GM12878 (cell line): Measurements from ENCODE around the gene SLCO1C1. TPM values are rescaled to one million over a fixed set of nuclear protein-coding genes. Genes with fewer than 3 reads are reported as not detected.

Experiments used
- ATAC-seq: fragments of 200-7000 bp; cut with Tn5 transposase; 3 replicates; pipeline ENCODE4 v1.9.1; 2020; ENCODE audit warnings: mild to moderate bottlenecking, moderate library complexity
- BruUV-seq: library from RNA; stranded (reverse); fragments of 400-500 nt; replicated peaks from 2 replicates; lab custom pipeline; 2021; lab: Mats Ljungman, UMichigan
- CTCF ChIA-PET: fragments of 300-600 bp; sonication (Branson Sonifier 250); formaldehyde crosslinking; extraction: SDS; loops from one replicate; lab custom pipeline; 2021; ENCODE audit warnings: inconsistent platforms; lab: Yijun Ruan, JAX
- POLR2A ChIA-PET: fragments of 350-600 bp; formaldehyde crosslinking; extraction: SDS; loops from one replicate; lab custom pipeline; 2021; ENCODE audit warnings: inconsistent platforms; lab: Charles Lee
- RAD21 ChIA-PET: fragments of 300-600 bp; sonication (Branson Sonifier 250); formaldehyde crosslinking; loops from one replicate; lab custom pipeline; 2023; ENCODE audit warnings: antibody characterized with exemption; ENCODE audit not compliant: unreplicated experiment; lab: Charles Lee
- SMC1A ChIA-PET: fragments of 300-600 bp; sonication (Branson Sonifier 250); formaldehyde crosslinking; loops from one replicate; lab custom pipeline; 2023; ENCODE audit not compliant: unreplicated experiment, uncharacterized antibody; lab: Charles Lee
- DNase-seq: peaks from one replicate; pipeline ENCODE4 v3.0.0-alpha.2; 2011; ENCODE audit warnings: low read depth, low spot score
- FAIRE-seq: peaks from 3 replicates; lab custom pipeline; 2011; peaks lifted over from hg19 to GRCh38; lab: Jason Lieb, UNC
- H2AFZ ChIP-seq: 2 replicates; pipeline ENCODE4 v1.6.0; 2011; ENCODE audit warnings: low read depth, low read length, control low read depth; ENCODE audit not compliant: control insufficient read depth
- H3K27ac ChIP-seq: 2 replicates; pipeline ENCODE4 v1.5.1; 2011; ENCODE audit warnings: control low read depth; ENCODE audit not compliant: control insufficient read depth, insufficient read depth
- H3K27me3 ChIP-seq, 2 experiments: replicated peaks in 1 of 2; 2 replicates each; pipeline versions ENCODE4 v1.6.0 to v1.6.1; 2011; ENCODE audit warnings: low read length in 1 of 2; ENCODE audit not compliant: control insufficient read depth in 2 of 2, insufficient read depth in 2 of 2
- H3K36me3 ChIP-seq, 2 experiments: 2 replicates each; pipeline ENCODE4 v1.5.1; 2011; ENCODE audit warnings: low read length in 1 of 2; ENCODE audit not compliant: control insufficient read depth in 2 of 2, insufficient read depth in 2 of 2
- H3K4me1 ChIP-seq: 2 replicates; pipeline ENCODE4 v1.6.1; 2011; ENCODE audit warnings: mild to moderate bottlenecking, low read length, moderate library complexity, mixed read lengths; ENCODE audit not compliant: control insufficient read depth, insufficient read depth
- H3K4me2 ChIP-seq: 2 replicates; pipeline ENCODE4 v1.6.0; 2011; ENCODE audit warnings: control low read depth; ENCODE audit not compliant: control insufficient read depth, insufficient read depth
- H3K4me3 ChIP-seq: fragments of 200-600 bp; sonication (generic); 2 replicates; pipeline ENCODE4 v1.5.1; 2016
- H3K79me2 ChIP-seq: 2 replicates; pipeline ENCODE4 v1.6.0; 2011; ENCODE audit warnings: low read length; ENCODE audit not compliant: control insufficient read depth, insufficient read depth
- H3K9ac ChIP-seq: 2 replicates; pipeline ENCODE4 v1.8.0; 2011; ENCODE audit warnings: low read length, control low read depth, mixed read lengths; ENCODE audit not compliant: control insufficient read depth, insufficient read depth
- H3K9me3 ChIP-seq: replicated peaks from 3 replicates; pipeline ENCODE4 v1.5.1; 2011; ENCODE audit warnings: mild to moderate bottlenecking, low read length; ENCODE audit not compliant: control insufficient read depth, insufficient read depth
- H4K20me1 ChIP-seq: 2 replicates; pipeline ENCODE4 v1.6.0; 2011; ENCODE audit not compliant: control insufficient read depth, insufficient read depth
- ATF3 ChIP-seq: IDR thresholded peaks from 2 replicates; pipeline ENCODE4 v1.6.1; 2011; ENCODE audit warnings: low read depth, mild to moderate bottlenecking, low read length, moderate library complexity, borderline replicate concordance; ENCODE audit errors: extremely low read depth
- CHD1 ChIP-seq: IDR thresholded peaks from 2 replicates; pipeline ENCODE4 v1.6.1; 2012; ENCODE audit warnings: low read depth, low read length, improper control_type of control experiment
- KAT2A ChIP-seq: conservative IDR thresholded peaks from 2 replicates; pipeline ENCODE4 v1.6.1; 2011; ENCODE audit warnings: low read depth, low read length; ENCODE audit not compliant: control insufficient read depth
- LARP7 ChIP-seq: fragments of 450-650 bp; IDR thresholded peaks from 2 replicates; pipeline ENCODE4 v1.6.1; 2017; ENCODE audit warnings: mild to moderate bottlenecking
- NFIC ChIP-seq: IDR thresholded peaks from 2 replicates; pipeline ENCODE4 v1.6.1; 2012; ENCODE audit warnings: low read depth, mild to moderate bottlenecking, inconsistent platforms, low read length, moderate library complexity
- PML ChIP-seq: IDR thresholded peaks from 2 replicates; pipeline ENCODE4 v1.6.1; 2012; ENCODE audit warnings: low read length, inconsistent platforms
- PRDM15 ChIP-seq: fragments of 450-650 bp; formaldehyde crosslinking; IDR thresholded peaks from 2 replicates; pipeline ENCODE4 v1.4.0; 2020; ENCODE audit warnings: mild to moderate bottlenecking, moderate library complexity
- SPI1 ChIP-seq: IDR thresholded peaks from 2 replicates; pipeline ENCODE4 v1.6.1; 2011; ENCODE audit warnings: low read depth, mild to moderate bottlenecking, low read length, moderate library complexity, borderline replicate concordance; ENCODE audit not compliant: insufficient read depth
- TARDBP ChIP-seq: IDR thresholded peaks from 2 replicates; pipeline ENCODE4 v1.6.1; 2016; ENCODE audit warnings: borderline replicate concordance
- TCF12 ChIP-seq: IDR thresholded peaks from 2 replicates; pipeline ENCODE4 v1.6.1; 2011; ENCODE audit warnings: low read depth, mild to moderate bottlenecking, low read length
- ZBTB11 ChIP-seq: fragments of 450-650 bp; formaldehyde crosslinking; IDR thresholded peaks from 2 replicates; pipeline ENCODE4 v1.5.0; 2022; ENCODE audit warnings: mild to moderate bottlenecking, missing genetic modification characterization
- WGBS: methylation state at CpG from one replicate; pipeline ENCODE4 v1.1.6; 2016; ENCODE audit warnings: low lambda C conversion rate; ENCODE audit not compliant: insufficient replicate concordance, insufficient coverage; ENCODE audit errors: missing lambda C conversion rate; 5-methylcytosine and 5-hydroxymethylcytosine counted together
- in situ Hi-C: fragments of 300-500 bp; cut with MboI; formaldehyde crosslinking; loops from 9 replicates; pipeline ENCODE4 v1.14.3; 2018; ENCODE audit warnings: mixed read lengths
- intact Hi-C: fragments of 100-400 bp; cut with micrococcal nuclease; formaldehyde crosslinking; loops from one replicate; pipeline ENCODE4 v1.14.2; 2022; ENCODE audit not compliant: unreplicated experiment
- polyA plus RNA-seq, 11 experiments: library from polyadenylated mRNA; depleted of rRNA in 4 of 11; unstranded in 6 of 11; stranded (reverse) in 5 of 11; fragments of >200 nt; fragmentation: Nextera tagmentation in 4 of 11; fragmentation: Illumina TruSeq in 1 of 11; extraction: Ambion mirVana in 4 of 11; extraction: Trizol in 1 of 11; gene quantifications; 1 replicate in 1 of 11; 2 replicates in 10 of 11; pipeline versions ENCODE4 v1.2.1 to v1.2.3, GENCODE V29; 2011 to 2016; ENCODE audit warnings: inconsistent platforms in 2 of 11, missing spikeins in 2 of 11, low read depth in 1 of 11
- total RNA-seq, 4 experiments: library from RNA; depleted of rRNA in 3 of 4; stranded (reverse); fragments of >200 nt in 3 of 4; fragmentation: Illumina TruSeq in 1 of 4; extraction: Trizol in 1 of 4; gene quantifications; 2 replicates each; pipeline versions ENCODE4 v1.2.1 to v1.2.3, GENCODE V29; 2013 to 2021
- TF ChIP-seq, protein P1 (sequence below): IDR thresholded peaks from 2 replicates; pipeline ENCODE4 v1.6.1; 2011; ENCODE audit warnings: borderline replicate concordance, low read depth, mild to moderate bottlenecking, moderate library complexity, low read length; ENCODE audit not compliant: insufficient read depth, poor library complexity, severe bottlenecking

The SLCO1C1 gene
- total and polyA plus RNA-seq, 10 of the 15 experiments (the other 5 are each of a cell fraction or from before 2014, with no cell fraction given): 0.22 TPM; not detected in 9

DNA sequence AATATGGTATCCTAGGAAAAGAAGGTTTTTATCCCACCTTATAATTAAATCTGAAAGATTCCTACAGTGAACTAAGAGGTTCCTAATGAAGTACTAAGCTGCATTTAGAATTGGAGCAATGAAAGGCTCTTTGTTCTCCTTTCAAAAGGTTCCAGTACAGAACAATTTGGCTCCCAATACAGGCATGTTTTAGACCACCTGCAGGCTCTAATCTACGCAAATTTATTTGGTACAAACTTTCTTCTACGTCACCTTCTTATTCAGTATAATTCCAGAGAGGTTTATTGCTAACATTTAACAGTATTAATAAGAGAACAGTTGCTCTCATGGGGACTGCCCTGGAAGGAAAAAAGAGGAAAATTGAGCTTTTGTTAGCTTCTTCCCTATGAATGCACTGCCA lies 37.6 kb upstream of the SLCO1C1 start:
- intact Hi-C loops: no loop called here
- Histone ChIP-seq H3K4me1 (no peaks in the 10 kb centered on the region), H4K20me1 (no peaks in the 10 kb centered on the region), H3K27me3 (no peaks in the 10 kb centered on the region), H3K4me3 (no peak overlapping the region), H3K36me3 (no peaks in the 10 kb centered on the region), H3K79me2 (no peaks in the 10 kb centered on the region), H3K9me3 (no peaks in the 10 kb centered on the region), H2AFZ (no peak overlapping the region), H3K4me2 (no peak overlapping the region), H3K27ac (no peak overlapping the region)
- DNase-seq (no peak), FAIRE-seq (no peak), ATAC-seq (no peak)
- ChIA-PET POLR2A (no interaction called here), RAD21 (no interaction called here), CTCF (interaction anchor here (0.8 kb wide), 1 partner anchor 10 kb away, joined by 3 read pairs; no protein-coding TSS in a partner anchor)
- in situ Hi-C loops: no loop called here
- 4% methylated on average over 2 of the region's 2 CpGs for WGBS
- BruUV-seq: no TSS peak
- no peak for TF ChIP-seq SPI1
- no peak for TF ChIP-seq ZBTB11
- TF ChIP-seq CHD1: no peak
- no peak for TF ChIP-seq PRDM15 (CRISPR knock-in tag)
- no peak for TF ChIP-seq TARDBP
- TF ChIP-seq, protein P1, sequence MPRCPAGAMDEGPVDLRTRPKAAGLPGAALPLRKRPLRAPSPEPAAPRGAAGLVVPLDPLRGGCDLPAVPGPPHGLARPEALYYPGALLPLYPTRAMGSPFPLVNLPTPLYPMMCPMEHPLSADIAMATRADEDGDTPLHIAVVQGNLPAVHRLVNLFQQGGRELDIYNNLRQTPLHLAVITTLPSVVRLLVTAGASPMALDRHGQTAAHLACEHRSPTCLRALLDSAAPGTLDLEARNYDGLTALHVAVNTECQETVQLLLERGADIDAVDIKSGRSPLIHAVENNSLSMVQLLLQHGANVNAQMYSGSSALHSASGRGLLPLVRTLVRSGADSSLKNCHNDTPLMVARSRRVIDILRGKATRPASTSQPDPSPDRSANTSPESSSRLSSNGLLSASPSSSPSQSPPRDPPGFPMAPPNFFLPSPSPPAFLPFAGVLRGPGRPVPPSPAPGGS: no peak
- TF ChIP-seq PML: no peak
- TF ChIP-seq TCF12: no peak
- no peak for TF ChIP-seq KAT2A
- TF ChIP-seq NFIC: no peak
- TF ChIP-seq LARP7: no peak
- no peak for TF ChIP-seq ATF3
- TF ChIP-seq, all 136 proteins: peak for 0
- no peak overlapping the region for H3K9ac ChIP-seq
- SMC1A ChIA-PET: no interaction called here
